ENCODE measurements around the gene ENOX2.

Gene ENOX2

DNA sequence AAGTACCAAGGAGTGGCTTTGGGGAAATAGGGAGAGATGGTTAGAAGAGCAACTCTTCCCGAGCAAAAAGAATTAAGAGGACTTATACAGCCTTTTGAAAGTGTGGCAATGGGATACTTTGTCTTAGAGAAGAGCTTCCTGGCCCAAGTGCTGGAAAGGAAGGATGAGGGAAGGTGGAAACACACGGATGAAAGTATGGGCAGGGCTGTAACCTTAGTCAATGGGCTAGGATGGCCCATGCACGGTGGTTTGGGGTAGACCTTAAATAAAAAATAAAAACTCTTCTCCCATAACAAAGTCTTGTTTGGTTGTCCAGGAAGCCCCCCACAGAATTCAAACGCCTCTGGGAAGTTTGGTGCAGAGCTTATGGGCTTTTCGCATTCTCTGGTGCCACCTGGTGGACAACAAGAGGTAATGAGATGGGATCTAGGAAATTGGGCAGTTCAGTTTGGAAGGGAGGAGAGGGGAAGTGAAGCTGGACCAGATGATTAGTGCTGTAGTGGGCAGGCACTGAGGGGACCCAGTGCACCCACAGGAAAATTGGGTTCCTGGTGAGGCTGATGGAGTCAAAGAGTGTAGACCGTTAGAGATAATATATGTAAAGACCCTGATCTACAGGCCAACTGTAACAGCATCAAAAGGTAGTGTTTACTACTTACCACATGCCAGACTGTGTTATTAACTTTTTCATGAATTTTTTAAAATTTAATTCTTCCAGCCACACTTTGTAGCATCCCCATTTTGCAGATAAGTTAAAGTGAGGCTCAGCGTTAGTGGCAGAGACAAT is 13.8 kb upstream of the ENOX2 start:
- TF ChIP-seq, protein P1, sequence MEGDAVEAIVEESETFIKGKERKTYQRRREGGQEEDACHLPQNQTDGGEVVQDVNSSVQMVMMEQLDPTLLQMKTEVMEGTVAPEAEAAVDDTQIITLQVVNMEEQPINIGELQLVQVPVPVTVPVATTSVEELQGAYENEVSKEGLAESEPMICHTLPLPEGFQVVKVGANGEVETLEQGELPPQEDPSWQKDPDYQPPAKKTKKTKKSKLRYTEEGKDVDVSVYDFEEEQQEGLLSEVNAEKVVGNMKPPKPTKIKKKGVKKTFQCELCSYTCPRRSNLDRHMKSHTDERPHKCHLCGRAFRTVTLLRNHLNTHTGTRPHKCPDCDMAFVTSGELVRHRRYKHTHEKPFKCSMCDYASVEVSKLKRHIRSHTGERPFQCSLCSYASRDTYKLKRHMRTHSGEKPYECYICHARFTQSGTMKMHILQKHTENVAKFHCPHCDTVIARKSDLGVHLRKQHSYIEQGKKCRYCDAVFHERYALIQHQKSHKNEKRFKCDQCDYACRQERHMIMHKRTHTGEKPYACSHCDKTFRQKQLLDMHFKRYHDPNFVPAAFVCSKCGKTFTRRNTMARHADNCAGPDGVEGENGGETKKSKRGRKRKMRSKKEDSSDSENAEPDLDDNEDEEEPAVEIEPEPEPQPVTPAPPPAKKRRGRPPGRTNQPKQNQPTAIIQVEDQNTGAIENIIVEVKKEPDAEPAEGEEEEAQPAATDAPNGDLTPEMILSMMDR (IDR thresholded peaks at IDR 0.05; ENCODE audit: low read depth, low read length, missing control alignments), result peak; percentile 56
- DNase-seq (ENCODE audit: extremely low read depth, low read depth), result peak; percentile 9
- no peak overlapping the region for H3K4me3 ChIP-seq (replicated peaks; ENCODE audit: low read depth, low read length)

DNA sequence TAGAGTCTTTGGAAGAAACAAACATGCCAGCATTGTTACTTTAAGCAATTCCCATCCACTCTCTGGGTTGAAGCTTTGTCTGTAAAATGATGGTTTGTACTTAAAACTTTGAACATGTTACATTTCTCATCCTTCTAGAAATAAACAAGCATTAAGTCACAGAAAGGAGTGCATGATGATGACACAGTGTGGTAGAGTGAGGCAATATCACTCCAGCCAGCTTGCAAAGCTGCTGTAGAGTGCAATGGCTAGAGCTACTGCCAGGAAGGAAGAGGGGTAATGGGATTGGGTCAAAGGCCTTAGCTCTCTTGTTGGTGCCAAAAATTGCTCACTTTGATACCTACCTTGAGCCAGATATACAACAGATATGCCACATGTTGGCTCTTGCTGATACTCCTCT is 12.3 kb upstream of the ENOX2 start:
- no peak overlapping the region for H3K4me3 ChIP-seq (replicated peaks; ENCODE audit: low read depth, low read length)
- TF ChIP-seq, protein P1 (IDR thresholded peaks at IDR 0.05; ENCODE audit: low read depth, low read length, missing control alignments), result no peak
- no peak for DNase-seq (ENCODE audit: extremely low read depth, low read depth)

DNA sequence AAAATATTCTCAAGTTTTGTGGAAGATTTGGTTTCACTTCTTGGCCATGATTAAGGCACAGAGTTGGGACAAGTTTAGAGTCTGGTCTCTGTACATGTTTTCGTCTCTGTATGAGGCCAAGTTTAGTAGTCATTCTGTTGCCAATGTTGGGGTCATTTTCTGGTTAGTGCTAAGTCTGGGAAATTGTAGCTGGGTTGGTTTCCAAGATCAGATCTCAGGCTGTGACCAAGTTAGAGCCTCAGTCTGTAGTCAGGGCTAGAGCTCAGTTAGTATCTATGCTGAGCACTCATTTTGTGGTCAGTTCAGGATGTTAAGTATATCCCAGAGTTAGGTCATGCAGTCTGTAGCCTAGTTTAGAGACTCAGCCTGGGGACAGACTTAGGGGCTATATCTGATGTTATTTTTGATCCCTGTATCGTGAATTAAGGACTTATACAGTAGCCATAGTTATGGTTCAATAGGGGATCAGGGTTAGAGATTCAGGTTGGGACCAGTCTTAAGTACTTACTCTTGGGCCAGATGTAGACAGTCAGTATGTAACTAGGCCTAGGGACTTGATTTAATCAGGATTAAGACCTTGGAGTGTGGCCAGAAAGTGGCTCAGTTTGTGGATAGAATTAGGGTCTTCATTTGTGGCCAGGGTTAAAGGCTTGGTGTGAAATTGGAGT is 6.6 kb upstream of the ENOX2 start:
- TF ChIP-seq, protein P1 (IDR thresholded peaks at IDR 0.05; ENCODE audit: low read depth, low read length, missing control alignments), result no peak
- H3K4me3 ChIP-seq (replicated peaks; ENCODE audit: low read depth, low read length), result no peak overlapping the region
- DNase-seq (ENCODE audit: extremely low read depth, low read depth), result no peak

DNA sequence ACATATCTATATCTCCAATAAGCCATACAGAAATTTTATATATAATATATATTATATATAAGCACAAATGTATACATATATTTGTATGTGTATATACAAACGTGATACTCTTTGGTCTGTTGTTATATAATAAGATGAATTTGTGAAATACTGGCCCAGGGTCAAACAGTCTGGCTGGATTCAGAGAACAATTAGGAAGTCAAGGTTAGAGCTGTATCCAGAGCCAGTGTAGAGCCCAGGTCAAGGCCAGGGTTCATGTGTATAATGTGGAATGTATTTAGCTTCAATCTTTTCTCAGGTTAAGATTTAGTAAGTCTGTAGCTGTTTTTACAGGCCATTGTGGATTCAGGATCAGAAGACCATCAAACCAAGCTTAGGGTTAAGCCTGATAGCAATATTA is 3.8 kb upstream of the ENOX2 start:
- no peak overlapping the region for H3K4me3 ChIP-seq (replicated peaks; ENCODE audit: low read depth, low read length)
- DNase-seq (ENCODE audit: extremely low read depth, low read depth), result no peak
- TF ChIP-seq, protein P1 (IDR thresholded peaks at IDR 0.05; ENCODE audit: low read depth, low read length, missing control alignments), result no peak

DNA sequence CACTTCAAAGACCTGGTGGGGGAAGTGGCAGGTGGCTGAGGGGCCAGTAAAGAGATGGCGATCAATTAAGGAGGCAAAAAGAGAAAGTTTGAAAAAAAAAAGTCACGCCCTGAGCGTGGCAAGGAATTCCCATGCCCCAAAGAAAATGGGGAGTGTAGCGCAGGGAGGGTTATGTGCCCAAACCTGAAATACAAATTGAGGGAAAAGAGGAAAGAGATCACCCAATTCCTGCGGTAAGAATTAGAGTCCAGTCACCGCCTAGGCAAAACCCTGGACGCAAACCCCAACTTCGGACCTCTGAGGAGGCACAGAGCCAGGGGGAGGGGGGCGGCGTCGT is 595 bp downstream of the ENOX2 start:
- TF ChIP-seq, protein P1 (IDR thresholded peaks at IDR 0.05; ENCODE audit: low read depth, low read length, missing control alignments), result no peak
- no peak for DNase-seq (ENCODE audit: extremely low read depth, low read depth)
- peak overlapping the region; percentile 61 for H3K4me3 ChIP-seq (replicated peaks; ENCODE audit: low read depth, low read length)

DNA sequence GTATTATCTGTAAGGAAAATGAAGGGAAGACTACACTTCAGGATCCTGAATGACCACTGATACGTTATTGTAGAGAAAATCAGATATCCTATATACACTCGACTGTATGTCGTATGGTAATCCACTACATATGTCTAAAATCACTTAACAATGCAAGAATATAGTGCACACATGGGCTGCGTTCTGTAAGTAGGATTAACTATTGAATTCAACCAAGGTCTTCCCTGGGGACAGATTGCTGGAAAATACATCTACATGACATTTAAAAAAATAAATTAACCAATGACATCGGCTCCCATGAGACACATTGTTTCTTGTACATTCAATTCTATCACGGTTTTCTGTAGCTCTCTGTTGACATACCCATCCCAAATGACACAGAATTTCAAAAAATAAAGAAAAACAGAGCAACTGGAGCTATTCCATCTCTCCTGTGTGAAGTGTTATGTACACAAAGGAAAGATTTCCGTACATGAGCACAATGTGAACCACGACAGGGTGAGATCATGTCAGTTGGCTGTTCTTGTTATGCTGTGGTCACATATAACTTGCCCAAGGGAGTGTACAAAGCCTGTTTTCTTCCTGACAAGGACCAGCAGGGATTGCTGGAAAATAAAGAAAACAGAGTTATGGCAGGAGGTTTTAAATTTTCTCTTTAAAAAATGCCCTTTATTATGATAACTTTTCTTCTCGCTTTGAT is 6.1 kb downstream of the ENOX2 start:
- TF ChIP-seq, protein P1 (IDR thresholded peaks at IDR 0.05; ENCODE audit: low read depth, low read length, missing control alignments), result no peak
- H3K4me3 ChIP-seq (replicated peaks; ENCODE audit: low read depth, low read length), result no peak overlapping the region
- DNase-seq (ENCODE audit: extremely low read depth, low read depth), result no peak

Measured in HFF-Myc (cell line).